Caco-2 (cell line): ENCODE measurements around the gene RELB. TPM values are rescaled to one million over a fixed set of nuclear protein-coding genes. Genes with fewer than 3 reads are reported as not detected.

ENCODE experiments used
- BruUV-seq: library from RNA; stranded (reverse); fragments of 400-500 nt; replicated peaks from 2 replicates; lab custom pipeline; 2021; lab: Mats Ljungman, UMichigan
- CTCF ChIA-PET: fragments of 300-600 bp; sonication (Branson Sonifier 250); formaldehyde crosslinking; loops from one replicate; lab custom pipeline; 2022; ENCODE audit warnings: antibody characterized with exemption; lab: Charles Lee
- POLR2A ChIA-PET: fragments of 300-600 bp; sonication (Branson Sonifier 250); formaldehyde crosslinking; loops from one replicate; lab custom pipeline; 2022; ENCODE audit warnings: antibody characterized with exemption; lab: Charles Lee
- DNase-seq, 2 experiments: peaks; one replicate each; pipeline versions ENCODE4 v3.0.0 to v3.0.0-alpha.2; 2020 to 2022
- H3K27me3 ChIP-seq: replicated peaks from 2 replicates; pipeline ENCODE4 v1.6.0; 2011; ENCODE audit warnings: low read length; ENCODE audit not compliant: control insufficient read depth, insufficient read depth
- H3K36me3 ChIP-seq: 2 replicates; pipeline ENCODE4 v1.5.1; 2011; ENCODE audit warnings: low read length; ENCODE audit not compliant: control insufficient read depth, insufficient read depth
- H3K4me1 ChIP-seq: fragments of 250-450 bp; sonication (Bioruptor Pico); 2 replicates; pipeline ENCODE4 v1.5.1; 2020; ENCODE audit warnings: mild to moderate bottlenecking
- H3K4me3 ChIP-seq: 2 replicates; pipeline ENCODE4 v1.5.1; 2011; ENCODE audit warnings: low read depth, mild to moderate bottlenecking, control low read depth, low read length
- H3K9me3 ChIP-seq: fragments of 250-450 bp; sonication (Bioruptor Pico); 2 replicates; pipeline ENCODE4 v1.5.1; 2020; ENCODE audit warnings: mild to moderate bottlenecking, moderate library complexity
- H3K27ac Mint-ChIP-seq: one replicate; pipeline ENCODE4 v1.8.0; 2022; ENCODE audit warnings: mixed read lengths; ENCODE audit not compliant: unreplicated experiment
- H3K27me3 Mint-ChIP-seq: one replicate; pipeline ENCODE4 v1.8.0; 2022; ENCODE audit warnings: mixed read lengths; ENCODE audit not compliant: insufficient read depth, unreplicated experiment
- H3K36me3 Mint-ChIP-seq: one replicate; pipeline ENCODE4 v1.8.0; 2022; ENCODE audit warnings: mild to moderate bottlenecking, mixed read lengths; ENCODE audit not compliant: insufficient read depth, unreplicated experiment
- H3K4me1 Mint-ChIP-seq: one replicate; pipeline ENCODE4 v1.8.0; 2022; ENCODE audit warnings: low read depth, mixed read lengths; ENCODE audit not compliant: unreplicated experiment
- H3K4me3 Mint-ChIP-seq: one replicate; pipeline ENCODE4 v1.8.0; 2022; ENCODE audit warnings: mild to moderate bottlenecking, moderate library complexity, mixed read lengths; ENCODE audit not compliant: unreplicated experiment
- H3K9me3 Mint-ChIP-seq: one replicate; pipeline ENCODE4 v1.8.0; 2022; ENCODE audit warnings: mixed read lengths; ENCODE audit not compliant: unreplicated experiment
- intact Hi-C: fragments of 100-400 bp; cut with micrococcal nuclease; formaldehyde crosslinking; loops from one replicate; pipeline ENCODE4 v1.10.0; 2022; ENCODE audit not compliant: unreplicated experiment
- total RNA-seq: library from RNA; stranded (reverse); gene quantifications from 2 replicates; pipeline ENCODE4 v1.2.3, GENCODE V29; 2022
- TF ChIP-seq, protein P1 (sequence below), 2 experiments: fragments of 200-600 bp in 1 of 2; IDR thresholded peaks; 1 replicate in 1 of 2; 2 replicates in 1 of 2; pipeline versions ENCODE4 v1.5.1 to v1.8.0; 2011 to 2022; ENCODE audit warnings: antibody characterized with exemption in 1 of 2, control low read depth in 1 of 2, inconsistent platforms in 1 of 2, low read depth in 1 of 2, low read length in 1 of 2, mild to moderate bottlenecking in 1 of 2, moderate library complexity in 1 of 2; ENCODE audit not compliant: insufficient read depth in 1 of 2, severe bottlenecking in 1 of 2, unreplicated experiment in 1 of 2

Gene RELB
- total RNA-seq, 1 experiment from 2014 or later, result 6.3 TPM

DNA sequence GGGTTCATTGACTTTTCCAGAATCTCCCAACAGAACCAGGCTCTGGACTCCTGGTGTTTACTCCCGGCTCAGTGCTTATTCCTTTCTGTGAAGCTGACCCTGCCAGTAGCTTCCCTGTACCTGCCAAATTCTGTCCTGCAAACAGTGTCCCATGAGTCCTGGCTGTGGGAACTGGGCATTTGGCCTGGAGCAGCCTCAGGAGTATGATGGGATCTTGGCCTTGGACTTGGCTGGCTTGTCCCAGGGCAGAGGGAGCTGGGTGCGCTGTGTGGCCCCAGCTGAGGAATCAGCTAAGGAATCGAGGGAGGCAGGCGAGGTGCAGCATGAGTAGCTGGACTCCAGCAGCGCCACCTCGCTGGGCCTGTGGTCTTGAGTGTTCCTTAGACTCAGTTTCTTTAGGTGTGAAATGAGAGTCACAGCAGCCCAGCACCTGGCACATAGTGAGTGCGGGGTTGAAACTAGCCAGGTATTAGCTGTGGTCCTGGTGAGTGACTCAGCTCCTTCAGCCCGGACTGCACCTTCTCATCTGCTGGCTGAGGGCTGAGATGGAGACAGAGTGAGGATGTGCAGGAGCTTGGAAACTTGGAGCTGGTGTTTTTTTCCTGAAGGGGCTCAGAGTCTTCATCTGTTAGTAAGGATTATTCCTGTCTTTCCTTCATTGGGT lies 47.9 kb downstream of the RELB start:
- Histone ChIP-seq H3K4me1 (peaks cover 25% of the 10 kb centered on the region), H3K4me3 (no peak overlapping the region), H3K9me3 (no peaks in the 10 kb centered on the region), H3K27me3 (no peaks in the 10 kb centered on the region), H3K36me3 (peaks cover 5% of the 10 kb centered on the region)
- ChIA-PET POLR2A (interaction anchor here (0.9 kb wide), 1 partner anchor 10 kb away, joined by 5 read pairs; the partner anchor contains the start of gene CLASRP), CTCF (interaction anchor here (1.4 kb wide), 1 partner anchor 10 kb away, joined by 4 read pairs; no protein-coding TSS in a partner anchor)
- Mint-ChIP-seq H3K4me3 (no peak overlapping the region), H3K4me1 (peaks cover 24% of the 10 kb centered on the region), H3K36me3 (peaks cover 84% of the 10 kb centered on the region), H3K27me3 (no peaks in the 10 kb centered on the region), H3K27ac (peak overlapping the region; percentile 26), H3K9me3 (no peaks in the 10 kb centered on the region)
- TF ChIP-seq, protein P1, sequence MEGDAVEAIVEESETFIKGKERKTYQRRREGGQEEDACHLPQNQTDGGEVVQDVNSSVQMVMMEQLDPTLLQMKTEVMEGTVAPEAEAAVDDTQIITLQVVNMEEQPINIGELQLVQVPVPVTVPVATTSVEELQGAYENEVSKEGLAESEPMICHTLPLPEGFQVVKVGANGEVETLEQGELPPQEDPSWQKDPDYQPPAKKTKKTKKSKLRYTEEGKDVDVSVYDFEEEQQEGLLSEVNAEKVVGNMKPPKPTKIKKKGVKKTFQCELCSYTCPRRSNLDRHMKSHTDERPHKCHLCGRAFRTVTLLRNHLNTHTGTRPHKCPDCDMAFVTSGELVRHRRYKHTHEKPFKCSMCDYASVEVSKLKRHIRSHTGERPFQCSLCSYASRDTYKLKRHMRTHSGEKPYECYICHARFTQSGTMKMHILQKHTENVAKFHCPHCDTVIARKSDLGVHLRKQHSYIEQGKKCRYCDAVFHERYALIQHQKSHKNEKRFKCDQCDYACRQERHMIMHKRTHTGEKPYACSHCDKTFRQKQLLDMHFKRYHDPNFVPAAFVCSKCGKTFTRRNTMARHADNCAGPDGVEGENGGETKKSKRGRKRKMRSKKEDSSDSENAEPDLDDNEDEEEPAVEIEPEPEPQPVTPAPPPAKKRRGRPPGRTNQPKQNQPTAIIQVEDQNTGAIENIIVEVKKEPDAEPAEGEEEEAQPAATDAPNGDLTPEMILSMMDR (IDR thresholded peaks at IDR 0.05; ENCODE audit: insufficient read depth in 1 of 2, low read depth in 1 of 2, low read length in 1 of 2, severe bottlenecking in 1 of 2, unreplicated experiment in 1 of 2), result no peak
- intact Hi-C loops, result no loop called here
- no peak for DNase-seq
- BruUV-seq, result no TSS peak

DNA sequence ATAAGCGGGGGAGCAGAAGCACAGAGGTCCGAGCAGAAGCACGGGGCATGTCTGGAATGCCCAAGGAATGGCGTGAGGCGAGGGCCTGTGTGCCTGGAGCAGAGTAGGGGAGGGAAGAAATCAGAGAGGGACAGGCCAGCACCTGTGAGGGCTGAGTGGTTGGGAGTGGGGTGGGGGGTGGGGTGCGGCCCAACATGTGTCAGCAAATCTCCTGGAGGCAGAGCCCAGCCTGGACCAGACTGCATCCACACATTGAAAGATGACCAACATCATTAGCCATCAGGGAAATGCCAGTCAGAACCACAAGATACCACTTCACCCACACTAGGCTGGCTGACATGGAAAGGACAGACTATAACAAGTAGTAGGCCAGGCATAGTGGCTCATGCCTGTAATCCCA lies 48.8 kb downstream of the RELB start:
- H3K4me1 Mint-ChIP-seq, result peaks cover 21% of the 10 kb centered on the region
- no TSS peak for BruUV-seq
- H3K4me3 Mint-ChIP-seq, result no peak overlapping the region
- ChIA-PET CTCF (interaction anchor here (1.4 kb wide), 1 partner anchor 10 kb away, joined by 4 read pairs; no protein-coding TSS in a partner anchor), POLR2A (interaction anchor here (0.5 to 0.9 kb wide), 2 partner anchors 11 to 462 kb away, joined by 3 to 5 read pairs; partner anchors contain the start of gene CLASRP)
- no peaks in the 10 kb centered on the region for H3K9me3 Mint-ChIP-seq
- intact Hi-C loops, result no loop called here
- Histone ChIP-seq H3K27me3 (no peaks in the 10 kb centered on the region), H3K36me3 (peaks cover 3% of the 10 kb centered on the region), H3K4me1 (peaks cover 16% of the 10 kb centered on the region), H3K4me3 (no peak overlapping the region), H3K9me3 (no peaks in the 10 kb centered on the region)
- no peaks in the 10 kb centered on the region for H3K27me3 Mint-ChIP-seq
- TF ChIP-seq, protein P1 (IDR thresholded peaks at IDR 0.05; ENCODE audit: insufficient read depth in 1 of 2, low read depth in 1 of 2, low read length in 1 of 2, severe bottlenecking in 1 of 2, unreplicated experiment in 1 of 2), result no peak
- peaks cover 78% of the 10 kb centered on the region for H3K36me3 Mint-ChIP-seq
- no peak for DNase-seq
- H3K27ac Mint-ChIP-seq, result no peak overlapping the region

DNA sequence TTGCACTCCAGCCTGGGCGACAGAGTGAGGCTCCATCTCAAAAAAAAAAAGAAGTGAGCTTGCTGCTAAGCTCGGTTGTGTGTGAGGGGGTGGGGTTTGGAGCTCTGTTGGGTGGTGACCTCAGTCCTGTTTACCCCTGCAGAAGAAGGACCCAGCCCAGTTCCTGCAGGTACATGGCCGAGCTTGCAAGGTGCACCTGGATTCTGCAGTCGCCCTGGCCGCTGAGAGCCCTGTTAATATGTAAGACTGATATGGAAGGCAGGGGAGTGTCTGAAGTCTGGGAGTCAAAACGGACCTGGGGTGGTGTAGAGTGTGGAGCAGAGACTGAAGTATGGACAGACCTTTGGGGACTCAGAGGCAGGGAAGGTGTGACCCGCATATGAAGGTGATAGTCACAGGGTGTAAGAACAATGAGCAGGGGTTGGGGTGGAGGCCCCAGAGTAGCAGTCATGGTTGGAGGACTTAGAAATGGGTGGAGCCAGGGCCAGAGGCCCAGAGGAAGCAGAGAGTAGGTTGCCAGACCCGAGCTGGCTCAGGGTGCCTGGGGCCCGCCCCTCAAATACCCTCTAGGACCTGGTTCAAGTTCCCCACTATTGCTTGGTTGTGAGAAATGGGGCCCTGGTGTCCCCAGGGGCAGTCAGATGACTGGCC lies 50.8 kb downstream of the RELB start:
- POLR2A ChIA-PET, result no interaction called here
- Histone ChIP-seq H3K9me3 (no peaks in the 10 kb centered on the region), H3K27me3 (no peaks in the 10 kb centered on the region), H3K36me3 (peaks cover 5% of the 10 kb centered on the region), H3K4me1 (no peaks in the 10 kb centered on the region), H3K4me3 (no peak overlapping the region)
- CTCF ChIA-PET, result interaction anchor here (1.0 kb wide), 1 partner anchor 110 kb away, joined by 3 read pairs; no protein-coding TSS in a partner anchor
- peak overlapping the region; percentile 30 for H3K27ac Mint-ChIP-seq
- intact Hi-C loops, result no loop called here
- H3K4me3 Mint-ChIP-seq, result no peak overlapping the region
- TF ChIP-seq, protein P1 (IDR thresholded peaks at IDR 0.05; ENCODE audit: insufficient read depth in 1 of 2, low read depth in 1 of 2, low read length in 1 of 2, severe bottlenecking in 1 of 2, unreplicated experiment in 1 of 2), result no peak
- H3K36me3 Mint-ChIP-seq, result peaks cover 74% of the 10 kb centered on the region
- H3K4me1 Mint-ChIP-seq, result peaks cover 4% of the 10 kb centered on the region
- no peaks in the 10 kb centered on the region for H3K9me3 Mint-ChIP-seq
- no peaks in the 10 kb centered on the region for H3K27me3 Mint-ChIP-seq
- BruUV-seq, result no TSS peak
- DNase-seq, result no peak
